Measurements from ENCODE around the gene TINAGL1.

The TINAGL1 gene, protein sequence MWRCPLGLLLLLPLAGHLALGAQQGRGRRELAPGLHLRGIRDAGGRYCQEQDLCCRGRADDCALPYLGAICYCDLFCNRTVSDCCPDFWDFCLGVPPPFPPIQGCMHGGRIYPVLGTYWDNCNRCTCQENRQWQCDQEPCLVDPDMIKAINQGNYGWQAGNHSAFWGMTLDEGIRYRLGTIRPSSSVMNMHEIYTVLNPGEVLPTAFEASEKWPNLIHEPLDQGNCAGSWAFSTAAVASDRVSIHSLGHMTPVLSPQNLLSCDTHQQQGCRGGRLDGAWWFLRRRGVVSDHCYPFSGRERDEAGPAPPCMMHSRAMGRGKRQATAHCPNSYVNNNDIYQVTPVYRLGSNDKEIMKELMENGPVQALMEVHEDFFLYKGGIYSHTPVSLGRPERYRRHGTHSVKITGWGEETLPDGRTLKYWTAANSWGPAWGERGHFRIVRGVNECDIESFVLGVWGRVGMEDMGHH

DNA sequence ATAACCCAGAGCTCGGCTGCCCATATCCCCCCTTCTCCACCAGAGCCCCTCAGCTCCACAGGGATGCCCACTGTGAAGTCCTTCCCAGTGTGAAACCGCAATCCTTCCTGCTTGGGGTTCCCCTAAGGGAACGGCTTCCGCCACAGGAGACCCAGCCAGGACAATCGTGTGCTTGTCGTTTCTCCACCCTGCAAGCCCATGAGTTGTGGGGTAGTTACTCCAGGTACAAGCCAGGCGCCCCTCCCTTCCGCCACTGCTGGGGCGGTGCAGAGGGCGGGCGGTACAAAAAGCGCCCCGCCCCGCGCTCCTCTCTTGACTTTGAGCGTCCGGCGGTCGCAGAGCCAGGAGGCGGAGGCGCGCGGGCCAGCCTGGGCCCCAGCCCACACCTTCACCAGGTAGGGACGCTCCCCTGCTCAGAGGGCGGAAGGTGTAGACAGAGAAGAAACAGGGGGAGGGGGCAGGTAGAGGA, at the start of gene TINAGL1:
Gene TINAGL1, plus strand, starts transcription at position 315 of the 469 bp plus-strand sequence. CDS start 634 bp downstream, outside the sequence.
- no peak for DNase-seq

DNA sequence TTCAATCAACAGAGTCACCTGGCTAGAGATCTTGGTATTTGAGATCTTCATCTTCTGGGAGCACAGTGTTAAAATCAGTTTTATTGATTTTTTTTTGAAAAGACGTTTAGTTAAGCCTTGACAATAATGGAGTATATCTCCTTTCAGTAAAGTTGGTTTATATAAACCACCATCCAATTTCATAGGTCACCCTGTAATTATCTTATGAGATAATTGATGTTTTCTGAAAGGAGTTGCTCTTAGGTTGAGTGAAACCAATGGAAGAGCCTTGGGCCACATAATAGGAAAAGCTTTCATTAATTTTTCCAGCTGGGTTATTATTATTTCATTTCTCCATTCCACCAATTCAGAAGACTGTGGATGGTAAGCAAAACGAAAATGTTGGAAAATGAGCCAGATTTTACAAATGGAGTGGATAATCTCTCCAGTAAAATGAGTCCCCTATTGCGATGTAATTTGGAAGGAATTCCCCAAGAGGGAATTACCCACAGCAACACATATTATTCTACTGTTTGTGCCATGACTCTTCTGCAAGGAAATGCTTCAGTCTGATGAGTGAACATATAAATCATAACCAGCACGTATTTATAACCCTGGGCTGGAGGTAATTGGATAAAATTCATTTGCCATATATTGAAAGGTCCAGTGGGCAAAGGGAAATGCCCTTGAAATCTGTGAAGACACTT, 46.2 kb upstream of the TINAGL1 start:
- DNase-seq, result no peak

DNA sequence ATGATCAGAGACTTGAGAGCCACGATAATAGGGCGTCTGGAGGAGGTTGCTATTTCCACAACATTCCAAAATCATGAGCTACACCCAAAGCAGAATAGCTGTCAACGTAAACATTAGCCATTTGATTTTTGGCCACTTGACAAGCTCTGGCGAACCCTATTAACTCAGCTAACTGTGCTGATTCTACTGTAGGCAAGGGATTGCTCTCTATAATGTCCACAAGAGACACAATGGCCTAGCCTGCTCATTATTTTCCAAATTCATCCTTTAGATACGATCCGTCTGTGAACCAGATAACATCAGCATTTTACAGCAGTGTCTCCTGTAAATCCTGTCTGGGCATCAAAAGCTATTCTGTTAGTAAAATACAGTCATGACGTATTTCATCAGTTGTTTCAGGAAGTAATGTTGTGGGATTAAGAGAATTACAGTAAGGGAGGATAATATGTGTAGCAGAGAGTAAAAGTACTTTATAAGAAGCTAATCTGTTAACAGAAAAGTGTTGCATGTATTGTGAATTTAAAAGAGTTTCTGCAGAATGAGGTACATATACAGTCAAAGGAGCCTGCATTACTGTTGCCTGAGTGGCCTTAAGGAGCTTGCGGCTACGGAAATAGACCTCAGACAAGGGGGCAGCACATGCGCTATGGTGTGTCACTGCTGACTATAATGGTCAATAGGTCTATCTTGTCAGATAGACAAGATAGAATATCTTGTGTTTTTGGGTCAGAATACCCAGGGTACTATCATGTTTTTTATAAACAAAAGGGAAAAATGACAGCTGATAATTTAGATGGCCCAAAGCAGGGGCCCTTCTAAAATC, 44.9 kb upstream of the TINAGL1 start:
- DNase-seq, result no peak

DNA sequence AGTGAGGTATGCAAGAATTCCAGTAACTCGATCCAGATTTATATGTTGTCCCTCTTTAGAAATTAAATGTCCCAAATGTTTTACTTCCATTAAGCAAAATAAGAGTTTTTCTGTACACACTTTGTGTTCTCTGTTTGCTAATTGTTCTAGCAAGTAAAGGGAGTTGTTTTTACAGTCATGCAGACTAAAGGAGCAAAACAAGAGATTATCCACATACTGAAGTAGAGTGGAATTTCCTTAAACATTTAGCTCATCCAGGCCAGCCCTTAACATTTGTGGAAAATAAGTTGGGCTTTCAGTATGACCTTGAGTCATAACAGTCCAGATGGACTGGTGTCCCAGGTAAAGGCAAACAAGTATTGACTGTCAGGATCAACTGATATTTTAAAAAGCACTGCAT, 44.1 kb upstream of the TINAGL1 start:
- DNase-seq, result no peak

DNA sequence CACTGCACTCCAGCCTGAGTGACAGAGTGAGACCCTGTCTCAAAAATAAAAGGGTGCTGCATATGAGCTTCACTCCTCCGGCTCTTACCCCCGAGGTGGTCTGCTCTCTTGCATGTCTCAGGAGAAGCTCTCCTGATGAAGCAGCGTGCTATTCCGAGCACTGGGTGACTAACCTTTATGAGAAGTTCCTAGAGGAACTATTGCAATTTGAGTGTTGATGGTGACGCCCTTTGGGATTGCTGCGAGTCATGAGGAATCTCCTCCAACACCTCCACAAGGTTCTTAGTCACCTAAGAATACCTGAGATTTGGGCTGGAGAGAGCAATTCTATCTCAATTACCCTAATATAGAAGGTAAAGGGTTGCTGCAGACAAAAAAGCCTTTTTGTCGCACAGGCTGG, 40.8 kb upstream of the TINAGL1 start:
- no peak for DNase-seq

DNA sequence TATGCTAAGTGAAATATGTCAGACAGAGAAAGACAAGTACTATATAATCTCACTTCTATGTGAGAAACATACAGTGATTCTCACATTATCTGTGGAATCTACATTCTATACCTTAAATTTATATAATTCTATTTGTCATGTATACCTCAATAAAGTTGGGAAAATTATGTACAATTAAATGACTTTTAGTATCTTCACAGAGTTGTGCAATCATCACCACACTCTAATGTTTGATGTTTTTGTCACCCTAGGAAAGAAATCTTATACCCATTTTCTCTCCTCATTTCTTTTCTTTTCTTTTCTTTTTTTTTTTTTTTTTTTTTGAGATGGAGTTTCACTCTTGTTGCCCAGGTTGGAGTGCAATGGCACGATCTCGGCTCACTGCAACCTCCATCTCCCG, 37.0 kb upstream of the TINAGL1 start:
- DNase-seq, result no peak

DNA sequence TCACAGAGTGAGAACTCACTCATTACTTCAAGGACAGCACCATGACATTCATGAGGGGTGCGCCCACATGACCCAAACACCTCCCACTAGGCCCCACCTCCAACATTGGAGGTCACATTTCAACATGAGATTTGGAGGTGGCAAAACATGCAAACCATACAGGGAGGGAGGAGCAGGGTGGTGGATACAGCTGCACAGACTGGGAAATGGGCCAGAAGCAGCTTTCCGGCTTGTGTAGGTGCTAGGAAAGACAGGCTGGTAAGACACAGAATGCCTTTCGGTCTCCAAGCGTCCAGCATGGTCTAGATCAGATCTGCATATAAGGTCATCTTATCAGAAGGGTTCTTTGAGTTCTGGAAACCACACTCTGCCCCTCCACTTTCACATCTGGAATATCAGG, 35.1 kb upstream of the TINAGL1 start:
- no peak for DNase-seq

DNA sequence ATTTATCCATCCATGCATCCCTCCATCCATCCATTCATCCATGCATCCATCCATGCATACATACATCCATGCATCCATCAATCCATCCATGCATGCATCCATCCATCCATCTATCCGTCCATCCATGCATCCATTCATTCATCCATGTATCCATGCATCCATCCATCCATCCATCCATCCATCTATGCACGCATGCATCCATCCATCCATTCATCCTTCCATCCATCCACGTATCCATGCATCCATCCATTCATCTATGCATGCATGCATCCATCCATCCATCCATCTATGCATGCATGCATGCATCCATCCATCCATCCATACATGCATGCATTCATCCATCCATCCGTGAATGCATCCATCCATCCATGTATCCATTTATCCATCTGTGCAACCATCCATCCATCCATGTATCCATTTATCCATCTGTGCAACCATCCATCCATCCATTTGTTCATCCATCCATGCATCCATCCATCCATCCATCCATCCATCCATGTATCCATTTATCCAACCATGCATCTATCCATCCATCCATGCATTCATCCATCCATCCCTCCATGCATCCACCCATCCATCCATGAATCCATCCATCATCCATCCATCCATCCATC, 30.3 kb upstream of the TINAGL1 start:
- no peak for DNase-seq

DNA sequence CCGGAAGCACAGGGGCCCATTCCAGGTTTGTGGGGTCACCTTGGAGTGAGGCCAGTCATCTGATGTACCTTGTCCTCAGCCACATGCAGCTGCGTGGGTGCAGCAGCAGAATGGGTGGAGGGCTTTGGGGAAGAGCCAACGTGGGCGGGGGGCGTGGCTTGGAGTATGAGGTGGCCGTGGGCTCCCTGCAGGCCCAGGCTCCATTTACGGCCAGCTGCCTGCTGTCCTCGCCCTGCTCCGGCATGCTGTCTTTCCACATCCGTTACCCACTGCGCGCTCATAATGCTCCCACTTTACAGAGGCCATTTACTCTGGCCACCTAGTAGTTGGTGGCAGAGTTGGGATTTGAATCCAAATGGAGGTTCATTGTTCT, 27.8 kb upstream of the TINAGL1 start:
- no peak for DNase-seq

- DNase-seq, result peak; percentile 86
Observed at GRCh38 chr1:31548907-31549808, 27.2 kb upstream of the TINAGL1 start.

GRCh38 chr1:31549809-31550620, 26.3 kb upstream of the TINAGL1 start:
- DNase-seq, result no peak

DNA sequence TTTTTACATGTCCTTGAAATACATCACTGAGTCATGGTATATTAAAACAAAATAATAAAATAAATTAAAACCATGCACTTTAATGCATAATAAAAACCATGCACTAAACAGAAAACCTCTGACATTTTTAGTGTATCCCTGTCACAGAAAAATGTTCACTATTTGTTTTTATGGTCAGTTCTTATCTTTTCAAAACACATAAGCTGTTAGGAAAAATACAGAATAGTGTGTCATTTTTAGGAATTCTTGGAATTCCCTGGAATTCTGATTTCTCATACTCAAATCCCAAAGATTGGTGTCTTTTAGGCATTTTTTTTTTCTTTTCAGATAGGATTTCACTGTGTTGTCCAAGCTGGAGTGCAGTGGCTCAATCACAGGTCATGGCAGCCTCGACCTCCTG, 25.1 kb upstream of the TINAGL1 start:
- DNase-seq, result no peak

DNA sequence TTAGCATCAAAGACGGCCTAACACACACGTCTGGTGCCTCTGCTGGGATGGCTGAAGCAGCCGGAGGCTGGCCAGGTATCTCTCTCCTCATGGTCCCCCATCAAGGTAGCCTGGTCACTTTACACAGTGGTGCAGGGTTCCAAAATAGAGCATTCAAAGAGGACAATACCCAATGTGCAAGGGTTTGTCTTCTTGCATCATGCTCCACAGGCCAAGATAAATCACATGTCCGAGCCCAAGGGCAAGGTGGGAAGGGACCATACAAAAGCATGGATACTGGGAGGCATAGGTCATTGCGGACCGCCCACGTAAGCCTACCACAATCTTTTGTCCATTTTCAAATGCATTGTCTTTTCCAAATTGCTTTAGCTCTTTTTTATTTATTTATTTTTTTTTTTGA, 23.8 kb upstream of the TINAGL1 start:
- no peak for DNase-seq

GRCh38 chr1:31556481-31557006, 19.8 kb upstream of the TINAGL1 start:
- no peak for DNase-seq

GRCh38 chr1:31559715-31560114, 16.6 kb upstream of the TINAGL1 start:
- DNase-seq, result no peak

- no peak for DNase-seq
Observed at GRCh38 chr1:31560394-31560793, 15.9 kb upstream of the TINAGL1 start.

DNA sequence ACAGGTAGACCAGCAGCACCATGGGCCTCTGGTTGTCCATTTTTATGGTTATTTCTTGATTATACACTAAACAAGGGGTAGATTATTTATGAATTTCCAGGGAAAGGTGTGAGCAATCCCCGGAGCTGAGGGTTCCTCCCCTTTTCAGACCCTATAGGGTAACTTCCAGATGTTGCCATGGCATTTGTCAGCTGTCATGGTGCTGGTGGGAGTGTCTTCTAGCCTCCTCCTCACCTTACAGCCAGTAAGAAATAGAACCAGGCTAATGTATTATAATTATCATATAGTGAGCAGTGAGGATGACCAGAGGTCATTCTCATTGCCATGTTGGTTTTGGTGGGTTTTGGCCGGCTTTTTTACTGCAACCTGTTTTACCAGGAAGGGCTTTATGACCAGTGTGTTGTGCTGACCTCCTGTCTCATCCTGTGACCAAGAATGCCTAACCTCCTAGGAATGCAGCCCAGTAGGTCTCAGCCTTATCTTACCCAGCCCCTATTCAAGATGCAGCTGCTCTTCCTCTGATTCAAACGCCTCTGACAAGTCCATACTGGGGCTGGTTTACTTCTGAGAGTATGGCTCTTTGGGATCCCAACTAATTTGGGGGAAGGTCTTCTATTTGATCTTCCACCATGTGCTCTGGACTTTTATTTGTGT, 13.5 kb upstream of the TINAGL1 start:
- DNase-seq, result no peak

DNA sequence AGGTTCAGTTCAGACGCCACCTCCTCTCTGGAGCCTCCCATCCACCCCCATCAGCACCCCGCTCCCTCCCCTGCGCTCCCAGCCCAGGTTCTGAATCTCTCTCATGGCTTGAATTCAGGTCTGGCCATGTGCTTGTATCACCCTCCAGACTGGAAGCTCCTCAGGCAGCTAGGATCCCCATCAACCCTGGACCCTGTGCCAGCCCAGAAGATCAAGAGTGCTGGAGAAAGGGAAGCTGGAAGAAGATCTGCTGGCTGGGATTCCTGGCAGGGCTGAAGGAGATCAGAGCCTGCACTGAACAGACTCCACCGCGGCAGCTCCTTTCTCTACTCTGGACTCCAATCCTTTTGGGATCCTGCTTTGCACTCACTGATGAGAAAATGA, 11.7 kb upstream of the TINAGL1 start:
- no peak for DNase-seq

DNA sequence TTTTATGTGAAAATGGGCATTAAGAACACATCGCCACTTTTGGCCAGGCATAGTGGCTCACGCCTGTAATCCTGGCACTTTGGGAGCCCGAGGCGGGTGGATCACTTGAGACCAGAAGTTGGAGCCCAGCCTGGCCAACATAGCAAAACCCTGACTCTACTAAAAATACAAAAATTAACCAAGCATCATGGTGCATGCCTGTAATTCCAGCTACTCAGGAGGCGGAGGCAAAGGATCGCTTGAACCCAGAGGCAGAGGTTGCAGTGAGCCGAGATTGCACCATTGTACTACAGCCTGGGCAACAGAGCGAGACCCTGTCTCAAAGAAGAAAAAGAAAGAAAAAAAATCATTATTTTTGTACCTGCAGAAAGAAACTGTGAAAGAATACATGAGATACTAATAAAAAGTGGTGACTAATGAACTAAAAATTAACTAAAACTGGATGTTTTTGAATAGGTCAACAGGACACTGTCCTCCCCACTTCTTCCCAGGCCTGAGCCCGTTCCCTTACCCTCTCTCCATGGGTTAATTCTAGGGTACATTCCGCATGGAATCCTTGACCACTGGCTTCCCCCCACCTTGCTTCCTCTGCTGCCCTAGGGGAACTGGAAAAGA, 8.3 kb upstream of the TINAGL1 start:
- DNase-seq, result no peak
